K562 (cell line): ENCODE data around the gene FKBP8. TPM values are rescaled to one million over a fixed set of nuclear protein-coding genes. Genes with fewer than 3 reads are reported as not detected.

Experiments
- ATAC-seq: fragments of 200-7000 bp; cut with Tn5 transposase; 3 replicates; pipeline ENCODE4 v1.9.1; 2020; ENCODE audit warnings: moderate library complexity
- BruUV-seq: library from RNA; stranded (reverse); fragments of 400-500 nt; replicated peaks from 2 replicates; lab custom pipeline; 2021; lab: Mats Ljungman, UMichigan
- CTCF ChIA-PET: fragments of 300-600 bp; formaldehyde crosslinking; extraction: SDS; loops from one replicate; lab custom pipeline; 2021; ENCODE audit warnings: low intra/inter-chr PET ratio; lab: Yijun Ruan, JAX
- POLR2A ChIA-PET: fragments of 300-600, 350-650 bp; sonication (Branson Sonifier 250); formaldehyde crosslinking; extraction: SDS; loops from one replicate; lab custom pipeline; 2021; ENCODE audit warnings: antibody characterized with exemption, inconsistent platforms; lab: Yijun Ruan, JAX
- DNase-seq, 4 experiments: peaks; one replicate each; pipeline versions ENCODE4 v3.0.0 to v3.0.0-alpha.2; 2011 to 2018; ENCODE audit warnings: low spot score in 3 of 4, mixed read lengths in 3 of 4; ENCODE audit errors: extremely low read depth in 1 of 4
- FAIRE-seq: peaks from 2 replicates; lab custom pipeline; 2011; peaks lifted over from hg19 to GRCh38; lab: Jason Lieb, UNC
- H2AFZ ChIP-seq: 2 replicates; pipeline ENCODE4 v1.6.0; 2011; ENCODE audit warnings: low read depth, low read length, control low read depth, inconsistent platforms
- H3K27ac ChIP-seq: fragments of 200-600 bp; 3 replicates; pipeline ENCODE4 v1.8.0; 2011; ENCODE audit warnings: low read depth, mild to moderate bottlenecking, control low read depth, inconsistent platforms, low read length, moderate library complexity, mixed read lengths; ENCODE audit errors: extremely low read depth
- H3K27me3 ChIP-seq, 2 experiments: fragments of 300-600 bp in 1 of 2; 2 replicates in 1 of 2; 3 replicates in 1 of 2; pipeline versions ENCODE4 v1.6.0 to v1.8.0; 2011; ENCODE audit warnings: inconsistent platforms in 2 of 2, low read length in 2 of 2, mild to moderate bottlenecking in 1 of 2, mixed read lengths in 1 of 2, moderate library complexity in 1 of 2; ENCODE audit not compliant: control insufficient read depth in 2 of 2, insufficient read depth in 2 of 2
- H3K36me3 ChIP-seq: fragments of 300-600 bp; 3 replicates; pipeline ENCODE4 v1.8.0; 2011; ENCODE audit warnings: mild to moderate bottlenecking, low read length, inconsistent platforms; ENCODE audit not compliant: control insufficient read depth, insufficient read depth
- H3K4me1 ChIP-seq, 2 experiments: fragments of 200-600 bp in 1 of 2; replicated peaks in 1 of 2; 2 replicates in 1 of 2; 3 replicates in 1 of 2; pipeline versions ENCODE4 v1.5.1 to v1.8.0; 2011; ENCODE audit warnings: inconsistent platforms in 2 of 2, low read length in 2 of 2, mild to moderate bottlenecking in 1 of 2, mixed read lengths in 1 of 2, moderate library complexity in 1 of 2; ENCODE audit not compliant: control insufficient read depth in 2 of 2, insufficient read depth in 2 of 2
- H3K4me2 ChIP-seq: 2 replicates; pipeline ENCODE4 v1.6.1; 2011; ENCODE audit warnings: low read length, control low read depth, inconsistent platforms, mixed read lengths; ENCODE audit not compliant: insufficient read depth
- H3K4me3 ChIP-seq: fragments of 200-600 bp; sonication (generic), shearing (Covaris generic); 2 replicates; pipeline ENCODE4 v1.5.1; 2016; ENCODE audit warnings: control low read depth, inconsistent platforms
- H3K79me2 ChIP-seq: fragments of 200-600 bp; 3 replicates; pipeline ENCODE4 v1.8.0; 2011; ENCODE audit warnings: low read length, inconsistent platforms; ENCODE audit not compliant: control insufficient read depth, insufficient read depth
- H3K9ac ChIP-seq, 2 experiments: 2 replicates each; pipeline versions ENCODE4 v1.6.0 to v1.6.1; 2011; ENCODE audit warnings: low read depth in 2 of 2, low read length in 2 of 2, control low read depth in 1 of 2, inconsistent platforms in 1 of 2, mild to moderate bottlenecking in 1 of 2, mixed read lengths in 1 of 2; ENCODE audit not compliant: insufficient read depth in 1 of 2
- H3K9me1 ChIP-seq: one replicate; pipeline ENCODE4 v1.6.0; 2011; ENCODE audit warnings: inconsistent platforms, mild to moderate bottlenecking, low read length, moderate library complexity; ENCODE audit not compliant: control insufficient read depth, insufficient read depth
- H3K9me3 ChIP-seq: replicated peaks from 2 replicates; pipeline ENCODE4 v1.5.1; 2011; ENCODE audit warnings: low read depth, low read length, inconsistent platforms; ENCODE audit not compliant: control insufficient read depth, insufficient read depth
- H4K20me1 ChIP-seq: replicated peaks from 2 replicates; pipeline ENCODE4 v1.6.1; 2011; ENCODE audit warnings: low read length, inconsistent platforms, mixed read lengths; ENCODE audit not compliant: control insufficient read depth, insufficient read depth
- NFE2 ChIP-seq: IDR thresholded peaks from 2 replicates; pipeline ENCODE4 v1.6.1; 2014; ENCODE audit warnings: antibody characterized with exemption, low read depth
- ZNF165 ChIP-seq: fragments of 250-450 bp; sonication (Bioruptor Pico); IDR thresholded peaks from 2 replicates; pipeline ENCODE4 v1.4.0; 2020; ENCODE audit warnings: borderline replicate concordance
- WGBS: fragments of 100-300 bp; shearing (Covaris generic); methylation state at CpG from one replicate; pipeline ENCODE4 v1.1.6; 2016; ENCODE audit warnings: low coverage, mixed read lengths; ENCODE audit not compliant: insufficient coverage; ENCODE audit errors: missing lambda C conversion rate; 5-methylcytosine and 5-hydroxymethylcytosine counted together
- in situ Hi-C: fragments of 300-500 bp; cut with MboI; formaldehyde crosslinking; loops from 4 replicates; pipeline ENCODE4 v1.15.0; 2018; ENCODE audit warnings: inconsistent platforms, mixed read lengths
- intact Hi-C: fragments of 100-400 bp; cut with micrococcal nuclease; formaldehyde crosslinking; loops from 2 replicates; pipeline ENCODE4 v1.14.2; 2022
- polyA plus RNA-seq, 8 experiments: library from polyadenylated mRNA; depleted of rRNA in 4 of 8; stranded (reverse) in 5 of 8; unstranded in 3 of 8; fragments of >200 nt; fragmentation: Nextera tagmentation in 2 of 8; fragmentation: Illumina TruSeq in 1 of 8; extraction: Ambion mirVana in 2 of 8; extraction: Trizol in 1 of 8; gene quantifications; 2 replicates each; pipeline versions ENCODE4 v1.2.1 to v1.2.3, GENCODE V29; 2011 to 2014; ENCODE audit warnings: inconsistent platforms in 1 of 8, missing spikeins in 1 of 8
- total RNA-seq, 7 experiments: library from RNA; depleted of rRNA in 6 of 7; stranded (reverse); fragments of >200 nt in 6 of 7; fragmentation: Illumina TruSeq in 2 of 7; extraction: Trizol in 2 of 7; gene quantifications; 2 replicates each; pipeline versions ENCODE4 v1.2.1 to v1.2.3, GENCODE V29; 2011 to 2021; ENCODE audit warnings: low replicate concordance in 1 of 7
- TF ChIP-seq, protein P1 (sequence below): sonication (generic); formaldehyde crosslinking; IDR thresholded peaks from 2 replicates; pipeline ENCODE4 v1.8.0; 2022; ENCODE audit warnings: mild to moderate bottlenecking, missing genetic modification reagents
- TF ChIP-seq, protein P2 (sequence below): fragments of 200-800 bp; sonication (Bioruptor generic); IDR thresholded peaks from 2 replicates; pipeline ENCODE4 v1.6.1; 2017; ENCODE audit warnings: missing genetic modification characterization, missing compliant biosample characterization
- TF ChIP-seq, protein P3 (sequence below): sonication (generic); formaldehyde crosslinking; IDR thresholded peaks from 2 replicates; pipeline ENCODE4 v1.8.0; 2023; ENCODE audit warnings: mild to moderate bottlenecking, missing genetic modification reagents

FKBP8 gene
- total and polyA plus RNA-seq, 9 of the 15 experiments (the other 6 are each of a cell fraction or from before 2014, with no cell fraction given): 0.46 to 236 (median 104) TPM

DNA sequence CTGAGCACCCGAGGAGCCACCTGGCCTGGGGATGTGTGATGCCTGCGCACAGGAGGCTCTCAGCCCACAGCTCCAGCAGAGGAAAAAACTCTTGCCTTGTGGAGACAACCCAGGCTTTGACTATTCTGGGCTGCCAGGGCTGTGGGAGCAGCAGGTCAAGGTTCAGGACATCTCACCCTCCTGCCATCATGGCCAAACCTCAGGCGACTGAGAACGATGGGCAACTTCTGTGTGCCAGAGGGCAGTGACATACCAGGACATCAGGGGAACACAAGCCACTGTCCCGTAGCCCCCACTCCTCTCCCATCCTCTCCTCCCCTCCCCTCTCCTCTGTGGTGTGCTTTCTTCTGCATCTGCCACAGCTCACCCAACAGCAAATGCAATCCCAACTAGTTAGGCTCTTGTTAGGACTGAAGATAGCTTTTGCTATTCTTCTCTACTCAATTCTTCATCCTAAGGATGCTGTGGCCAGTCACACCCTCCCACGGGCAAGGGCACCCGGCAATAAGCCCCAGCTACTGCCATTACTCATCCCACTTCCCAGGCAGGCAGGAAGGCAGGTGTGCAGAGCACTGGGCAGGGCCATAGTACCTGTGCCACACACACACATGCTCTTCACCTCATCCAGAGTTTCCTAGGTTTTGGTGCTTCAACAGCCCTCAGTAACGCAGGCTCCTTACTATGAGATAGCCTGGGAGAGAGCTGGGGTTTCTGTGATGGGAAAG, 38.3 kb downstream of the FKBP8 start:
- Histone ChIP-seq H3K36me3 (peaks cover 13% of the 10 kb centered on the region; the same call in 2 of the 3 replicates), H3K9ac (peak overlapping the region in 1 of 2 experiments; percentile 77; a peak in 2 of 4 replicates), H4K20me1 (peaks cover 94% of the 10 kb centered on the region), H3K4me1 (peaks cover 23 to 74% of the 10 kb centered on the region in 2 experiments), H3K27ac (no peak overlapping the region), H3K79me2 (peaks cover 100% of the 10 kb centered on the region), H3K27me3 (no peaks in the 10 kb centered on the region)
- WGBS: 95% methylated on average over 5 of the region's 8 CpGs
- POLR2A ChIA-PET: interaction anchor here (0.7 to 9.2 kb wide), 6 partner anchors 8 to 332 kb away, joined by 3 to 84 read pairs (median 8); partner anchors contain the start of gene ELL
- BruUV-seq: no TSS peak
- ATAC-seq (no peak), FAIRE-seq (no peak)
- in situ Hi-C loops (no loop called here), intact Hi-C loops (no loop called here)
- TF ChIP-seq NFE2 (no peak), ZNF165 (CRISPR knock-in tag) (no peak)
- TF ChIP-seq, protein P1, sequence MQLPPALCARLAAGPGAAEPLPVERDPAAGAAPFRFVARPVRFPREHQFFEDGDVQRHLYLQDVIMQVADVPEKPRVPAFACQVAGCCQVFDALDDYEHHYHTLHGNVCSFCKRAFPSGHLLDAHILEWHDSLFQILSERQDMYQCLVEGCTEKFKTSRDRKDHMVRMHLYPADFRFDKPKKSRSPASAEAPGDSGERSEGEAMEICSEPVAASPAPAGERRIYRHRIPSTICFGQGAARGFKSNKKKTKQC (CRISPR knock-in tag): no peak
- TF ChIP-seq, protein P2, sequence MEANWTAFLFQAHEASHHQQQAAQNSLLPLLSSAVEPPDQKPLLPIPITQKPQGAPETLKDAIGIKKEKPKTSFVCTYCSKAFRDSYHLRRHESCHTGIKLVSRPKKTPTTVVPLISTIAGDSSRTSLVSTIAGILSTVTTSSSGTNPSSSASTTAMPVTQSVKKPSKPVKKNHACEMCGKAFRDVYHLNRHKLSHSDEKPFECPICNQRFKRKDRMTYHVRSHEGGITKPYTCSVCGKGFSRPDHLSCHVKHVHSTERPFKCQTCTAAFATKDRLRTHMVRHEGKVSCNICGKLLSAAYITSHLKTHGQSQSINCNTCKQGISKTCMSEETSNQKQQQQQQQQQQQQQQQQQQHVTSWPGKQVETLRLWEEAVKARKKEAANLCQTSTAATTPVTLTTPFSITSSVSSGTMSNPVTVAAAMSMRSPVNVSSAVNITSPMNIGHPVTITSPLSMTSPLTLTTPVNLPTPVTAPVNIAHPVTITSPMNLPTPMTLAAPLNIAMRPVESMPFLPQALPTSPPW (CRISPR knock-in tag): no peak
- TF ChIP-seq, protein P3, sequence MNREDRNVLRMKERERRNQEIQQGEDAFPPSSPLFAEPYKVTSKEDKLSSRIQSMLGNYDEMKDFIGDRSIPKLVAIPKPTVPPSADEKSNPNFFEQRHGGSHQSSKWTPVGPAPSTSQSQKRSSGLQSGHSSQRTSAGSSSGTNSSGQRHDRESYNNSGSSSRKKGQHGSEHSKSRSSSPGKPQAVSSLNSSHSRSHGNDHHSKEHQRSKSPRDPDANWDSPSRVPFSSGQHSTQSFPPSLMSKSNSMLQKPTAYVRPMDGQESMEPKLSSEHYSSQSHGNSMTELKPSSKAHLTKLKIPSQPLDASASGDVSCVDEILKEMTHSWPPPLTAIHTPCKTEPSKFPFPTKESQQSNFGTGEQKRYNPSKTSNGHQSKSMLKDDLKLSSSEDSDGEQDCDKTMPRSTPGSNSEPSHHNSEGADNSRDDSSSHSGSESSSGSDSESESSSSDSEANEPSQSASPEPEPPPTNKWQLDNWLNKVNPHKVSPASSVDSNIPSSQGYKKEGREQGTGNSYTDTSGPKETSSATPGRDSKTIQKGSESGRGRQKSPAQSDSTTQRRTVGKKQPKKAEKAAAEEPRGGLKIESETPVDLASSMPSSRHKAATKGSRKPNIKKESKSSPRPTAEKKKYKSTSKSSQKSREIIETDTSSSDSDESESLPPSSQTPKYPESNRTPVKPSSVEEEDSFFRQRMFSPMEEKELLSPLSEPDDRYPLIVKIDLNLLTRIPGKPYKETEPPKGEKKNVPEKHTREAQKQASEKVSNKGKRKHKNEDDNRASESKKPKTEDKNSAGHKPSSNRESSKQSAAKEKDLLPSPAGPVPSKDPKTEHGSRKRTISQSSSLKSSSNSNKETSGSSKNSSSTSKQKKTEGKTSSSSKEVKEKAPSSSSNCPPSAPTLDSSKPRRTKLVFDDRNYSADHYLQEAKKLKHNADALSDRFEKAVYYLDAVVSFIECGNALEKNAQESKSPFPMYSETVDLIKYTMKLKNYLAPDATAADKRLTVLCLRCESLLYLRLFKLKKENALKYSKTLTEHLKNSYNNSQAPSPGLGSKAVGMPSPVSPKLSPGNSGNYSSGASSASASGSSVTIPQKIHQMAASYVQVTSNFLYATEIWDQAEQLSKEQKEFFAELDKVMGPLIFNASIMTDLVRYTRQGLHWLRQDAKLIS (CRISPR knock-in tag): no peak
- TF ChIP-seq, all 486 proteins: peak for 0
- DNase-seq: no peak
- Histone ChIP-seq H3K9me1 (peaks cover 31% of the 10 kb centered on the region), H3K9me3 (no peaks in the 10 kb centered on the region), H3K4me3 (no peak overlapping the region), H2AFZ (no peak overlapping the region), H3K4me2 (no peak overlapping the region)
- CTCF ChIA-PET: no interaction called here
